MCF 10A (cell line): Measurements from ENCODE around the gene ATXN2. TPM values are rescaled to one million over a fixed set of nuclear protein-coding genes. Genes with fewer than 3 reads are reported as not detected.
"Not testable (repeated sequence)": the region's sequence is repeated elsewhere in the genome, so short reads cannot be mapped to it uniquely, and the experiment has no call there.

Source experiments
- BruUV-seq: library from RNA; stranded (reverse); fragments of 400-500 nt; replicated peaks from 2 replicates; lab custom pipeline; 2021; lab: Mats Ljungman, UMichigan
- CTCF ChIA-PET: fragments of 300-600 bp; sonication (Branson Sonifier 250); formaldehyde crosslinking; extraction: SDS; loops from one replicate; lab custom pipeline; 2021; ENCODE audit warnings: antibody characterized with exemption, inconsistent platforms; lab: Yijun Ruan, JAX
- POLR2A ChIA-PET: fragments of 300-600, 350-650 bp; sonication (Branson Sonifier 250); formaldehyde crosslinking; extraction: SDS; loops from one replicate; lab custom pipeline; 2020; ENCODE audit warnings: antibody characterized with exemption, inconsistent platforms; lab: Yijun Ruan, JAX
- DNase-seq: peaks from one replicate; pipeline ENCODE4 v3.0.0-alpha.2; 2018; ENCODE audit not compliant: unreplicated experiment
- H3K27ac Mint-ChIP-seq: one replicate; pipeline ENCODE4 v1.8.0; 2022; ENCODE audit warnings: mild to moderate bottlenecking, low read depth, mixed read lengths; ENCODE audit not compliant: unreplicated experiment
- H3K27me3 Mint-ChIP-seq: one replicate; pipeline ENCODE4 v1.8.0; 2022; ENCODE audit warnings: mixed read lengths; ENCODE audit not compliant: insufficient read depth, unreplicated experiment
- H3K36me3 Mint-ChIP-seq: one replicate; pipeline ENCODE4 v1.8.0; 2022; ENCODE audit warnings: mild to moderate bottlenecking, moderate library complexity, mixed read lengths; ENCODE audit not compliant: insufficient read depth, unreplicated experiment
- H3K4me1 Mint-ChIP-seq: one replicate; pipeline ENCODE4 v1.8.0; 2022; ENCODE audit warnings: mixed read lengths; ENCODE audit not compliant: insufficient read depth, unreplicated experiment
- H3K4me3 Mint-ChIP-seq: one replicate; pipeline ENCODE4 v1.8.0; 2022; ENCODE audit warnings: mild to moderate bottlenecking, moderate library complexity, mixed read lengths; ENCODE audit not compliant: unreplicated experiment
- H3K9me3 Mint-ChIP-seq: one replicate; pipeline ENCODE4 v1.8.0; 2022; ENCODE audit warnings: mixed read lengths; ENCODE audit not compliant: unreplicated experiment
- intact Hi-C: fragments of 100-400 bp; cut with micrococcal nuclease; formaldehyde crosslinking; loops from 2 replicates; pipeline ENCODE4 v1.14.1; 2022
- total RNA-seq: library from RNA; stranded (reverse); gene quantifications from 2 replicates; pipeline ENCODE4 v1.2.3, GENCODE V29; 2022
- TF ChIP-seq, protein P1 (sequence below): fragments of 200-600 bp; IDR thresholded peaks from one replicate; pipeline ENCODE4 v1.8.0; 2022; ENCODE audit warnings: antibody characterized with exemption, mild to moderate bottlenecking; ENCODE audit not compliant: unreplicated experiment

Gene ATXN2
- total RNA-seq, 1 experiment from 2014 or later, result 70.6 TPM

DNA sequence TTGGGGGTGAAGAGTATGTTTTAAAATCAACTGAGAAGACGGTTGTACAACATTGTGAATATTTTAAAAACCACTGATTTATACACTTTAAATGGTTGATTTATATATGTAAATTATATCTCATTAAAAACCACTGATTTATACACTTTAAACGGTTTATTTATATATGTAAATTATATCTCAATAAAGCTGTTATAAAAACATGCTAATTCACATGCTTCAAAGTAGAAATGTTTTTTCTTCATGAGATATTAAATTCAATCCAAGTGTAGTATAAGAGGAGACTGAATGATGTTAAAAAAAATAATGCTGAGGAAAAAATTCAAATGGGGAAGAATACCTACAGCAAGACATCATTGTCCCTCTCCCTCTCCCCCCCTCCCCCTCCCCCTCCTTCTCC, 92.9 kb downstream of the ATXN2 start:
- BruUV-seq, result no TSS peak
- ChIA-PET CTCF (no interaction called here), POLR2A (no interaction called here)
- DNase-seq, result no peak
- Mint-ChIP-seq H3K4me1 (no peaks in the 10 kb centered on the region), H3K27me3 (no peaks in the 10 kb centered on the region), H3K36me3 (peaks cover 72% of the 10 kb centered on the region), H3K4me3 (no peak overlapping the region), H3K9me3 (no peaks in the 10 kb centered on the region), H3K27ac (no peak overlapping the region)
- TF ChIP-seq, protein P1, sequence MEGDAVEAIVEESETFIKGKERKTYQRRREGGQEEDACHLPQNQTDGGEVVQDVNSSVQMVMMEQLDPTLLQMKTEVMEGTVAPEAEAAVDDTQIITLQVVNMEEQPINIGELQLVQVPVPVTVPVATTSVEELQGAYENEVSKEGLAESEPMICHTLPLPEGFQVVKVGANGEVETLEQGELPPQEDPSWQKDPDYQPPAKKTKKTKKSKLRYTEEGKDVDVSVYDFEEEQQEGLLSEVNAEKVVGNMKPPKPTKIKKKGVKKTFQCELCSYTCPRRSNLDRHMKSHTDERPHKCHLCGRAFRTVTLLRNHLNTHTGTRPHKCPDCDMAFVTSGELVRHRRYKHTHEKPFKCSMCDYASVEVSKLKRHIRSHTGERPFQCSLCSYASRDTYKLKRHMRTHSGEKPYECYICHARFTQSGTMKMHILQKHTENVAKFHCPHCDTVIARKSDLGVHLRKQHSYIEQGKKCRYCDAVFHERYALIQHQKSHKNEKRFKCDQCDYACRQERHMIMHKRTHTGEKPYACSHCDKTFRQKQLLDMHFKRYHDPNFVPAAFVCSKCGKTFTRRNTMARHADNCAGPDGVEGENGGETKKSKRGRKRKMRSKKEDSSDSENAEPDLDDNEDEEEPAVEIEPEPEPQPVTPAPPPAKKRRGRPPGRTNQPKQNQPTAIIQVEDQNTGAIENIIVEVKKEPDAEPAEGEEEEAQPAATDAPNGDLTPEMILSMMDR, result no peak
- intact Hi-C loops, result no loop called here

DNA sequence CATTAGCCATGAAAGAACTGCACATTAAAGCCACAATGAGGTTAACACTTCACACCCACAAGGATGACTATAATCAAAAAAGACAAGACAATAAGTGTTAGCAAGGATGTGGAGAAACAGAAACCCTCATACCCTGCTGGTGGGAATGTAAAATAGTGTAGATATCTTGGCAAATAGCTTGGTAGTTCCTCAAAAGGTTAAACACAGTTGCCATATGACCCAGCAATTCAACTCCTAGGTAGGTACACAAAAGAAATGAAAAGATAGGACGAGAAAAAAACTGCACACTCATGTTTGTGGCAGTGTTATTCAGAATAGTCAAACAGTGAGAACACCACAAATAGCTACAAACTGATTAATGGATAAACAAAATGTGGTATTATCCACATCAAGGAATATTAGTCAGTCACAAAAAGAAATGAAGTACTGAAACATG, 93.5 kb downstream of the ATXN2 start:
- no peak for DNase-seq
- Mint-ChIP-seq H3K9me3 (no peaks in the 10 kb centered on the region), H3K4me3 (no peak overlapping the region), H3K27me3 (no peaks in the 10 kb centered on the region), H3K27ac (no peak overlapping the region), H3K4me1 (no peaks in the 10 kb centered on the region), H3K36me3 (peaks cover 68% of the 10 kb centered on the region)
- ChIA-PET CTCF (no interaction called here), POLR2A (no interaction called here)
- intact Hi-C loops, result no loop called here
- no TSS peak for BruUV-seq
- TF ChIP-seq, protein P1, result no peak

DNA sequence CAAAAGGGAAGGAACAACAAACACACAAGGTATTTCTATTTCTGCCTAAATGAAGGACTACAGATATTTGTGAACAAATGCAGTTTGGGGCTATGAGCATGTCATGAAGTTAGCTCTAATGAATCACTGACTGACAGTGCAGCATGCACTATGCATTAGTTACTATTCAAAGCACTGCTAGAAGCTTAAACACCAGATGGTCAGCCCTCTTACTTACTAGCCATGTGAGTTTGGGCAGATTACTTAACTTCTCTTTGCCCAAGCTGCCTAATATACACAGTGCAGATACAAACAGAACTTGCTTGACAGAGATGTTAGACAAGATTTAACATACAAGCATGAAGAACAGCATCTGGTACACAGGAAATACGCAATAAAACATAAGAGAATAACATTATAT, 96.0 kb downstream of the ATXN2 start:
- intact Hi-C loops, result no loop called here
- POLR2A ChIA-PET, result interaction anchor here (0.6 kb wide), 1 partner anchor 23 kb away, joined by 3 read pairs; no protein-coding TSS in a partner anchor
- Mint-ChIP-seq H3K4me1 (no peaks in the 10 kb centered on the region), H3K36me3 (peaks cover 78% of the 10 kb centered on the region), H3K9me3 (no peaks in the 10 kb centered on the region), H3K4me3 (no peak overlapping the region), H3K27me3 (no peaks in the 10 kb centered on the region), H3K27ac (no peak overlapping the region)
- CTCF ChIA-PET, result no interaction called here
- no TSS peak for BruUV-seq
- DNase-seq, result no peak
- TF ChIP-seq, protein P1, result no peak

DNA sequence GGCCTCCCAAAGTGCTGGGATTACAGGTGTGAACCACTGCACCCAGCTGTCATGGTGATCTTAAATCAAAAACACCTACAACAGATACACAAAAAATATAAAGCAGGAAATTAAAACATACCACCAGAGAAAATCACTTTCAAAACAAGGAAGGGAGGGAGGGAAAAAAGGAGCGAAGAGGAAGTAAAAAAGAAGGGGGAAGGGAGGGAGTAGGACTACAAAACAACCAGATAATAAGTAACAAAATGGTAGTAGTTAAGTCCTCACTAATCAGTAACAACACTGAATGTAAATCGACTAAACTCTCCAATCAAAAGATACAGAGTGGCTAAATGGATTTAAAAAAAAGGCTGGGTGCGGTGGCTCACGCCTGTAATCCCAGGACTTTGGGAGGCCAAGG, 104.4 kb downstream of the ATXN2 start:
- Mint-ChIP-seq H3K27ac (no peak overlapping the region), H3K27me3 (no peaks in the 10 kb centered on the region), H3K4me1 (no peaks in the 10 kb centered on the region), H3K9me3 (no peaks in the 10 kb centered on the region), H3K4me3 (no peak overlapping the region), H3K36me3 (peaks cover 84% of the 10 kb centered on the region)
- CTCF ChIA-PET, result interaction anchor here (0.6 to 1.0 kb wide), 3 partner anchors 11 to 51 kb away, joined by 3 to 4 read pairs (median 3); no protein-coding TSS in a partner anchor
- TF ChIP-seq, protein P1, result no peak
- DNase-seq, result no peak
- intact Hi-C loops, result no loop called here
- BruUV-seq, result no TSS peak
- POLR2A ChIA-PET, result no interaction called here

DNA sequence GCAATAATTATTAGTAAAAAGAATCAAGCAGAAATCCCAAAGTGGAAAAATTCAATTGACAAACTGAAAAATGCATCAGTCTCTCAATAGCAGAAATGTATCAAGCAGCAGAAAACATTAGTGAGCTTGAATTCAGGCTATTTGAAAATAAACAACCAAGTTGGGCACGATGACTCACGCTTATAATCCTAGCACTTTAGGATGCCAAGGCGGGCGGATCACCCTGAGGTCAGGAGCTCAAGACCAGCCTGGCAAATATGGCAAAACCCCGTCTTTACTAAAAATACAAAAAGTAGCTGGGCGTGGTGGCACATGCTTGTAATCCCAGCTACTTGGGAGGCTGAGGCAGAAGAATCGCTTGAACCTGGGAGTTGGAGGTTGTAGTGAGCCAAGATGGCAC, 106.1 kb downstream of the ATXN2 start:
- peak; percentile 78 for DNase-seq
- H3K27ac Mint-ChIP-seq, intact Hi-C loops, H3K4me1 Mint-ChIP-seq, BruUV-seq, H3K27me3 Mint-ChIP-seq, H3K4me3 Mint-ChIP-seq, POLR2A ChIA-PET, H3K9me3 Mint-ChIP-seq: not testable (repeated sequence)
- peaks cover 81% of the 10 kb centered on the region for H3K36me3 Mint-ChIP-seq
- CTCF ChIA-PET, result interaction anchor here (0.6 to 1.4 kb wide), 3 partner anchors 16 to 96 kb away, joined by 3 to 4 read pairs (median 4); no protein-coding TSS in a partner anchor
